Hepatocyte (in vitro differentiated cells): ENCODE data around the gene FBXO10. TPM values are rescaled to one million over a fixed set of nuclear protein-coding genes. Genes with fewer than 3 reads are reported as not detected.

Experiments used
- DNase-seq: peaks from one replicate; pipeline ENCODE4 v3.0.0-alpha.2; 2016; ENCODE audit warnings: low spot score
- H2AFZ ChIP-seq: fragments of 200-600 bp; sonication (generic); 2 replicates; pipeline ENCODE4 v1.6.0; 2016; ENCODE audit warnings: antibody characterized with exemption, mild to moderate bottlenecking
- H3K27ac ChIP-seq: fragments of 200-600 bp; sonication (generic); 2 replicates; pipeline ENCODE4 v1.5.1; 2016; ENCODE audit warnings: mild to moderate bottlenecking
- H3K27me3 ChIP-seq: fragments of 200-600 bp; sonication (generic); 2 replicates; pipeline ENCODE4 v1.6.1; 2016
- H3K36me3 ChIP-seq: fragments of 200-600 bp; sonication (generic); replicated peaks from 2 replicates; pipeline ENCODE4 v1.5.1; 2016; ENCODE audit warnings: low read depth; ENCODE audit not compliant: insufficient read depth
- H3K4me1 ChIP-seq: fragments of 200-600 bp; sonication (generic); 2 replicates; pipeline ENCODE4 v1.5.1; 2016; ENCODE audit warnings: mild to moderate bottlenecking, moderate library complexity; ENCODE audit not compliant: insufficient read depth
- H3K4me2 ChIP-seq: fragments of 200-600 bp; sonication (generic); 2 replicates; pipeline ENCODE4 v1.6.0; 2016
- H3K4me3 ChIP-seq: fragments of 200-600 bp; sonication (generic); 2 replicates; pipeline ENCODE4 v1.5.1; 2016; ENCODE audit warnings: mild to moderate bottlenecking
- H3K79me2 ChIP-seq: fragments of 200-600 bp; sonication (generic); 2 replicates; pipeline ENCODE4 v1.6.0; 2017; ENCODE audit warnings: mild to moderate bottlenecking
- H3K9me2 ChIP-seq: fragments of 200-600 bp; sonication (generic); replicated peaks from 2 replicates; pipeline ENCODE4 v1.6.0; 2017; ENCODE audit warnings: mild to moderate bottlenecking; ENCODE audit not compliant: insufficient read depth
- H3K9me3 ChIP-seq: fragments of 200-600 bp; sonication (generic); 2 replicates; pipeline ENCODE4 v1.5.1; 2016; ENCODE audit warnings: low read depth, mild to moderate bottlenecking
- H4K20me1 ChIP-seq: fragments of 200-600 bp; sonication (generic); 2 replicates; pipeline ENCODE4 v1.6.0; 2016; ENCODE audit warnings: mild to moderate bottlenecking; ENCODE audit not compliant: insufficient read depth, poor library complexity, severe bottlenecking
- EZH2 ChIP-seq: fragments of 200-600 bp; sonication (generic); IDR thresholded peaks from 2 replicates; pipeline ENCODE4 v1.6.1; 2016; ENCODE audit warnings: antibody characterized with exemption, mild to moderate bottlenecking, borderline replicate concordance
- EZH2phosphoT487 ChIP-seq: fragments of 200-600 bp; sonication (generic); IDR thresholded peaks from one replicate; pipeline ENCODE4 v1.6.1; 2018; ENCODE audit warnings: antibody characterized with exemption, mild to moderate bottlenecking, low read depth, moderate library complexity; ENCODE audit not compliant: unreplicated experiment, severe bottlenecking
- WGBS: methylation state at CpG from one replicate; pipeline ENCODE4 v1.1.6; 2016; ENCODE audit warnings: low lambda C conversion rate; ENCODE audit errors: missing lambda C conversion rate; 5-methylcytosine and 5-hydroxymethylcytosine counted together
- polyA plus RNA-seq: library from polyadenylated mRNA; unstranded; fragments of >200 nt; fragmentation: Nextera tagmentation; extraction: Ambion mirVana; gene quantifications from 2 replicates; pipeline ENCODE4 v1.2.1, GENCODE V29; 2016
- total RNA-seq: library from RNA; depleted of rRNA; stranded (reverse); fragments of >200 nt; gene quantifications from 2 replicates; pipeline ENCODE4 v1.2.3, GENCODE V29; 2014
- TF ChIP-seq, protein P1 (sequence below): fragments of 200-600 bp; sonication (generic); IDR thresholded peaks from 2 replicates; pipeline ENCODE4 v1.5.1; 2016; ENCODE audit warnings: antibody characterized with exemption, mild to moderate bottlenecking; ENCODE audit not compliant: poor library complexity

Gene FBXO10
- total and polyA plus RNA-seq, 2 experiments from 2014 or later = 7.4 to 12.5 TPM

DNA sequence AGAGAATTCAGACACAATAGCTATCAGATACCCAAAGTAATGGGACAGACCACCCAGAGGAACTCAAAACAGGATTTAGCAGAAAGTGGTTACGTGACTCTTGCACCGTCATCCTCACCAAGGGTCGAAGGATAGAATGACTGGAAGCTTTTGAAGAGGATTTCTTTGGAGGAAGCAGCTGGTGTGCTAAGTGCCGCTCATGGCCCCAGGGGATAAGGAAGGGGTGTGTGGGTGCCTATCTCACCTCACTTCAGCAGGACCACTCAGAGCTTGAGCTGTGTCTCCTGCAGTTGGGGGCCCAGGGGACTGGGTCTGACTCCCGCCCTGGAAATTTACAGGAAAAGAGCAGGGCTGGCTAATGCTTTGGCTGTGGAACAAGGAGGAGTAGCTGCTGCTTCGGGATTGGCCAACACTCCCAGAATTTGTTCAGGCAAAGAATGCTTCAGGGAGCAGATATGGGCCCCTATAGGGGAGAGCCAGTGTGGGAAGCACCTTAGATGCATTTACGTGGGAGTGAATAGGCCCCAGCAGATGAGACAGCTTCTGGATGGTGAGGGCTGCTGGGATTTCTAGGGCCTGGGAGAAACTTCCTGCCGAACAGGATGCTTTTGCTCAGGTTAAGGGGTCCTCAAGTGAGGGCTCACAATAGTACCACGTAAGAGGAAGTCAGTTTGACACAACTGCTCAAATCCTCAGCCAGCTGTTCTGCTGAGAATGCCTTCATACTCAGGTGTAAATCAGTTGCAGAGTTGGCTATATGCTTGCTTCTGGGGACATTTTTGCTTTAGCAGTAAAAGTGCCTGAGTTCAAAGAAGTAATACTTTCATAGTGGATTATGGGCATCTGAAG lies 45.3 kb upstream of the FBXO10 start:
- Histone ChIP-seq H3K4me1 (no peaks in the 10 kb centered on the region), H3K79me2 (no peaks in the 10 kb centered on the region), H4K20me1 (no peaks in the 10 kb centered on the region), H3K9me3 (no peaks in the 10 kb centered on the region), H3K9me2 (no peaks in the 10 kb centered on the region), H3K4me2 (no peak overlapping the region), H2AFZ (no peak overlapping the region), H3K4me3 (no peak overlapping the region), H3K27me3 (no peaks in the 10 kb centered on the region), H3K36me3 (no peaks in the 10 kb centered on the region), H3K27ac (no peak overlapping the region)
- TF ChIP-seq, protein P1, sequence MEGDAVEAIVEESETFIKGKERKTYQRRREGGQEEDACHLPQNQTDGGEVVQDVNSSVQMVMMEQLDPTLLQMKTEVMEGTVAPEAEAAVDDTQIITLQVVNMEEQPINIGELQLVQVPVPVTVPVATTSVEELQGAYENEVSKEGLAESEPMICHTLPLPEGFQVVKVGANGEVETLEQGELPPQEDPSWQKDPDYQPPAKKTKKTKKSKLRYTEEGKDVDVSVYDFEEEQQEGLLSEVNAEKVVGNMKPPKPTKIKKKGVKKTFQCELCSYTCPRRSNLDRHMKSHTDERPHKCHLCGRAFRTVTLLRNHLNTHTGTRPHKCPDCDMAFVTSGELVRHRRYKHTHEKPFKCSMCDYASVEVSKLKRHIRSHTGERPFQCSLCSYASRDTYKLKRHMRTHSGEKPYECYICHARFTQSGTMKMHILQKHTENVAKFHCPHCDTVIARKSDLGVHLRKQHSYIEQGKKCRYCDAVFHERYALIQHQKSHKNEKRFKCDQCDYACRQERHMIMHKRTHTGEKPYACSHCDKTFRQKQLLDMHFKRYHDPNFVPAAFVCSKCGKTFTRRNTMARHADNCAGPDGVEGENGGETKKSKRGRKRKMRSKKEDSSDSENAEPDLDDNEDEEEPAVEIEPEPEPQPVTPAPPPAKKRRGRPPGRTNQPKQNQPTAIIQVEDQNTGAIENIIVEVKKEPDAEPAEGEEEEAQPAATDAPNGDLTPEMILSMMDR = no peak
- TF ChIP-seq EZH2phosphoT487 (no peak), EZH2 (no peak)
- no peak for DNase-seq
- WGBS = 66% methylated on average over 9 of the region's 9 CpGs

- no peaks in the 10 kb centered on the region for H3K9me2 ChIP-seq
- no peaks in the 10 kb centered on the region for H3K36me3 ChIP-seq
- no peaks in the 10 kb centered on the region for H4K20me1 ChIP-seq
- H3K27me3 ChIP-seq = no peaks in the 10 kb centered on the region
- no peaks in the 10 kb centered on the region for H3K9me3 ChIP-seq
- no peaks in the 10 kb centered on the region for H3K4me1 ChIP-seq
- DNase-seq = no peak
- no peak overlapping the region for H3K4me2 ChIP-seq
- TF ChIP-seq EZH2phosphoT487 = no peak
- TF ChIP-seq EZH2 = no peak
- TF ChIP-seq, protein P1 = no peak
- H3K27ac ChIP-seq = no peak overlapping the region
- WGBS = 86% methylated on average over 1 of the region's 1 CpG
- H2AFZ ChIP-seq = no peak overlapping the region
- no peaks in the 10 kb centered on the region for H3K79me2 ChIP-seq
- no peak overlapping the region for H3K4me3 ChIP-seq
Measured at GRCh38 chr9:37620396-37620795, 44.2 kb upstream of the FBXO10 start.

GRCh38 chr9:37619806-37620205 lies 43.6 kb upstream of the FBXO10 start:
- TF ChIP-seq EZH2 = no peak
- no peak for TF ChIP-seq EZH2phosphoT487
- TF ChIP-seq, protein P1 = no peak
- Histone ChIP-seq H3K4me2 (no peak overlapping the region), H3K9me3 (no peaks in the 10 kb centered on the region), H3K36me3 (no peaks in the 10 kb centered on the region), H3K27ac (no peak overlapping the region), H3K9me2 (no peaks in the 10 kb centered on the region), H3K4me1 (no peaks in the 10 kb centered on the region), H2AFZ (no peak overlapping the region), H4K20me1 (no peaks in the 10 kb centered on the region), H3K4me3 (no peak overlapping the region), H3K27me3 (no peaks in the 10 kb centered on the region), H3K79me2 (no peaks in the 10 kb centered on the region)
- WGBS = 89% methylated on average over 3 of the region's 3 CpGs
- no peak for DNase-seq
